Rectal smooth muscle tissue (tissue), 1 donor: ENCODE measurements around the gene CIB1.
A peak's percentile ranks its signal among the peaks of the same experiment; 100 is the strongest.

Experiments used
- H3K27ac ChIP-seq: one replicate; pipeline ENCODE4 v1.7.0; 2013; ENCODE audit warnings: low read depth, low read length, inconsistent platforms
- H3K27me3 ChIP-seq: one replicate; pipeline ENCODE4 v1.7.0; 2013; ENCODE audit warnings: low read length; ENCODE audit not compliant: control insufficient read depth, insufficient read depth
- H3K36me3 ChIP-seq: one replicate; pipeline ENCODE4 v1.7.0; 2013; ENCODE audit warnings: low read length; ENCODE audit not compliant: control insufficient read depth, insufficient read depth
- H3K4me1 ChIP-seq: one replicate; pipeline ENCODE4 v1.7.0; 2013; ENCODE audit warnings: low read length; ENCODE audit not compliant: control insufficient read depth, insufficient read depth
- H3K4me3 ChIP-seq: one replicate; pipeline ENCODE4 v1.7.0; 2013; ENCODE audit warnings: low read length
- H3K9ac ChIP-seq: one replicate; pipeline ENCODE4 v1.7.0; 2013; ENCODE audit warnings: low read length

The CIB1 gene

DNA sequence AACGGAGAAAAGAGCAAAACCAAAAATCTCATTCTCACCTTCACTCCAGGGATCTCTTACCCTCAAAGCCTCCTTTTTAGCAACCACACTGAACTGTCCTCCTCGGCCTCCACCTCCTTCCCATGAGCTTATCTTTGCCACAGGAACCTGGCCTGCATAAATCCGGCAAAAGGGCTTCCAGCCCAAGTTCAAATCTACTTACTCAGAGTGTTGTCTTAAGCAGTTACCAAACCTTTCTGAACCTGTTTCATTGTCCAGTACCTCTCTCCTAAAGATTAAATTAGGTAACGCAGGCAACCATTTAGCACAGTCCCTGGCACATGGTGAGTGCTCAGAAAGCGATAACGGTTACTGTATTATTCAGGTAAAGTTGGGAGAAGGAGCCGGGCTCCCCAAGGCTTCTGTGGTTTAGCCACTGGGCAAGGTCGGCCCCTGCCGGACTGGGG is 777 bp downstream of the CIB1 start:
- Histone ChIP-seq H3K27me3 (no peaks in the 10 kb centered on the region), H3K27ac (peak overlapping the region; percentile 88), H3K4me3 (peak overlapping the region; percentile 79), H3K4me1 (peaks cover 8% of the 10 kb centered on the region), H3K36me3 (peaks cover 19% of the 10 kb centered on the region), H3K9ac (no peak overlapping the region)

DNA sequence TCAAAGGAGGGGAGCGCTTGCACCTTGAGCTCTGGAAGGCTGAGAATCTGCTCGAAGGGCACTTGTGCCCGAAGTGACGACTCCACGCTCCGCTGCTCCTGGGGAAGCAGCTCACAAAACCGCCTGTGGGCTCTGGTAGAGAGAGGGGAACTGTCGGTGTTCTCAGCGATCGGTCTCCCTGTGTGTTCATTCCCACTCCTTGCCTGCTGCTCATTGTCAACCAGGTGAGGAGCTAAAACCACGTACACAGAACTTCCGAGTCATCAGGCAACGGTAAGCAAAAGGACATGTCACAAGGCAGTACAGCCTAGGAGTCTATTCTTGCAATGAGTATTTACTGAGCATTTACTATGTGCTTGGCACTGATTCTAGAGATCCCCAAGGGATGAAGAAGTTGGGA is 1.5 kb downstream of the CIB1 start:
- peak overlapping the region; percentile 20 for H3K27ac ChIP-seq

DNA sequence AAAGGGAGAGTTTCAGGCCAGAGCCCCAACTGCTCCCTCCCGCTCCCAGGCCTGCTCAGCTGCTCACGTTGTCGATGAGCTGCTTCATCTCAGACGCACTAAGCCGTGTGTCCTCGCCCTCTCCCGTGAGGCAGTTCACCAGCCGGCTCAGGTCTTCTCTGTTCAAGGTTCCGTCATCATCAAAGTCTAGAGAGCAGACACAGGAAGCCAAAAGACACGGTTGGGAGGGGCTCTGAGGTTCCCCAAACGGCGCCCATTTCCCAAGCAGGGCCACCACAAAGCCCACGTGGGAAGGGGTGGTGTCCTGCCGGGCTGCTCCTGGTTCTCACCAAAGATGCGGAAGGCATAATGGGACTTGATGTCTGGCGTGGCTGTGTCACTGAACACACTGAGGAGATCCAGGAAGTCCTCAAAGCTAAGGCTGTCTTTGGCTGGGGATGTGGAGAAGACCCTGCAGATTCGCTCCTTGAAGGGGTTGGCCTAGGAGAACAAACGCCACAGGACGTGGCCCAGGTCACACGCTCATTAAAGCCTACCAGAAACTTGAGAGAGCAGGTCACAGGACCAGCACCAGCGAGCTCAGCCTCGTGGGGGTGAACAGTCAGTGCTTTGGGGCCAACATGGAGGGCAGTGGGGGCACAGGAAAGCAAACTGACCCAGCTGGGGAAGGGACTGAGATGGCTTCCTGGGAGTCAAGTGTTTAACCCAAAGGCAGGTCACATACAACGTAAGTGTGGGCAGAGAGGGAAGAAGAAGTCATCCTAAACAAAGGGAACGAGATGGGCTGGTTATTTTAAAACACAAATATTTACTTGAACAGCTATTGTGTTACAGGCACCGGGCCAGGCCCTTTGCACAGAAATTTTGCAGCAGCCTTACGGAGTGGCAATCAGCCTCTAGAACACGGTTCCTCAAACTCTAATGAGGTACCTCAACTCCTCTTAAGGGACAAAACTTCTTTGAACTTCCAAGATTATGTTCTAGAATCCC is 2.4 kb downstream of the CIB1 start:
- Histone ChIP-seq H3K27me3 (no peaks in the 10 kb centered on the region), H3K27ac (peak overlapping the region; percentile 20), H3K4me1 (peaks cover 8% of the 10 kb centered on the region), H3K4me3 (no peak overlapping the region), H3K9ac (peak overlapping the region; percentile 32), H3K36me3 (peaks cover 24% of the 10 kb centered on the region)

More for the DNA sequence above, 1.5 kb downstream of the CIB1 start:
- peaks cover 8% of the 10 kb centered on the region for H3K4me1 ChIP-seq
- H3K27me3 ChIP-seq = no peaks in the 10 kb centered on the region
- H3K9ac ChIP-seq = no peak overlapping the region
- H3K36me3 ChIP-seq = peaks cover 24% of the 10 kb centered on the region
- peak overlapping the region; percentile 4 for H3K4me3 ChIP-seq

GRCh38 chr15:90230610-90231009 is 3.1 kb downstream of the CIB1 start:
- Histone ChIP-seq H3K4me1 (peaks cover 8% of the 10 kb centered on the region), H3K36me3 (peaks cover 26% of the 10 kb centered on the region), H3K4me3 (no peak overlapping the region), H3K9ac (peak overlapping the region; percentile 32), H3K27me3 (no peaks in the 10 kb centered on the region), H3K27ac (no peak overlapping the region)

DNA sequence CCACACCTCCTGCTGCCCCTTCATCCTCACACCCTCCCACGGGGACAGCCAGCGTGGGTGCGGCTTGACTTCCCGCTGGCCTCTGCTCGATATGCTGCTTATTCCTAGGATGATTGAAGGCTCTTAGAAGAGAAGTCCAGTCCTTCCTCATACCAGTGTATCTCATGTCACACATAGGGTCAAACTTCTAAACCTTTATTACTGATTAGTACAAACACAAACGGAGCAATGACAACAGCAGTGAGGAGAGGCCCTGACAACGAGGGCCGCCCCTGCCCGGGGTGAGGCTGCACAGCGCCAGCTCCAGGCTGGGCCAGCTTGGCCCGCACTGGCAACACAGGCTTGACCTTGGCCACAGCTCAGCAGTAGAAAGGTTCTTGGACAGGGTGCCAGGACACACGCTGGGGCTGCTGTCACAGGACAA is 3.7 kb downstream of the CIB1 start:
- Histone ChIP-seq H3K27ac (peak overlapping the region; percentile 38), H3K9ac (no peak overlapping the region), H3K27me3 (no peaks in the 10 kb centered on the region), H3K4me3 (no peak overlapping the region), H3K4me1 (peaks cover 8% of the 10 kb centered on the region), H3K36me3 (peaks cover 31% of the 10 kb centered on the region)

DNA sequence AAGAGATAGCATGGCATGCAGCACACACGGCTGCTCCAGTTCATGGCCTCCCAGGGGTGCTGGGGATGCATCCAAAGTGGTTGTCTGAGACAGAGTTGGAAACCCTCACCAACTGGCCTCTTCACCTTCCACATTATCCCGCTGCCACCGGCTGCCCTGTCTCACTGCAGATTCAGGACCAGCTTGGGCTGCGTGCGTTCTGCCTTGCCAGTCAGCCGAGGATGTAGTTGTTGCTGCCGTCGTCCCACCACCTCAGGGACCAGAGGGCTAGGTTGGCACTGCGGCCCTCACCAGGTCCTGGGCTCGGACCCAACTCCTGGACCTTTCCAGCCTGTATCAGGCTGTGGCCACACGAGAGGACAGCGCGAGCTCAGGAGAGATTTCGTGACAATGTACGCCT is 4.8 kb downstream of the CIB1 start:
- H3K36me3 ChIP-seq = peaks cover 41% of the 10 kb centered on the region

DNA sequence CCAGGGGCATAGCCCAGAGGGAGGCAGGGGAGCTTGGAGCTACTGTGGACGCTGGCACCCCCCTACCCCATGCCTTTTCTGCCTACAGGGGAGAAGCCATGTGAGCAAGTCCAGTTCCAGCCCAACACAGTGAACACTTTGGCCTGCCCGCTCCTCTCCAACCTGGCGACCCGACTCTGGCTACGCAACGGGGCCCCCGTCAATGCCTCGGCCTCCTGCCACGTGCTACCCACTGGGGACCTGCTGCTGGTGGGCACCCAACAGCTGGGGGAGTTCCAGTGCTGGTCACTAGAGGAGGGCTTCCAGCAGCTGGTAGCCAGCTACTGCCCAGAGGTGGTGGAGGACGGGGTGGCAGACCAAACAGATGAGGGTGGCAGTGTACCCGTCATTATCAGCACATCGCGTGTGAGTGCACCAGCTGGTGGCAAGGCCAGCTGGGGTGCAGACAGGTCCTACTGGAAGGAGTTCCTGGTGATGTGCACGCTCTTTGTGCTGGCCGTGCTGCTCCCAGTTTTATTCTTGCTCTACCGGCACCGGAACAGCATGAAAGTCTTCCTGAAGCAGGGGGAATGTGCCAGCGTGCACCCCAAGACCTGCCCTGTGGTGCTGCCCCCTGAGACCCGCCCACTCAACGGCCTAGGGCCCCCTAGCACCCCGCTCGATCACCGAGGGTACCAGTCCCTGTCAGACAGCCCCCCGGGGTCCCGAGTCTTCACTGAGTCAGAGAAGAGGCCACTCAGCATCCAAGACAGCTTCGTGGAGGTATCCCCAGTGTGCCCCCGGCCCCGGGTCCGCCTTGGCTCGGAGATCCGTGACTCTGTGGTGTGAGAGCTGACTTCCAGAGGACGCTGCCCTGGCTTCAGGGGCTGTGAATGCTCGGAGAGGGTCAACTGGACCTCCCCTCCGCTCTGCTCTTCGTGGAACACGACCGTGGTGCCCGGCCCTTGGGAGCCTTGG is 5.6 kb downstream of the CIB1 start:
- H3K27me3 ChIP-seq = no peaks in the 10 kb centered on the region
- H3K9ac ChIP-seq = no peak overlapping the region
- H3K4me1 ChIP-seq = peaks cover 4% of the 10 kb centered on the region
- H3K27ac ChIP-seq = peak overlapping the region; percentile 70
- H3K4me3 ChIP-seq = no peak overlapping the region
- peaks cover 49% of the 10 kb centered on the region for H3K36me3 ChIP-seq

More for the DNA sequence above, 4.8 kb downstream of the CIB1 start:
- peak overlapping the region; percentile 53 for H3K27ac ChIP-seq
- no peak overlapping the region for H3K4me3 ChIP-seq
- H3K4me1 ChIP-seq = peaks cover 4% of the 10 kb centered on the region
- no peak overlapping the region for H3K9ac ChIP-seq
- no peaks in the 10 kb centered on the region for H3K27me3 ChIP-seq

DNA sequence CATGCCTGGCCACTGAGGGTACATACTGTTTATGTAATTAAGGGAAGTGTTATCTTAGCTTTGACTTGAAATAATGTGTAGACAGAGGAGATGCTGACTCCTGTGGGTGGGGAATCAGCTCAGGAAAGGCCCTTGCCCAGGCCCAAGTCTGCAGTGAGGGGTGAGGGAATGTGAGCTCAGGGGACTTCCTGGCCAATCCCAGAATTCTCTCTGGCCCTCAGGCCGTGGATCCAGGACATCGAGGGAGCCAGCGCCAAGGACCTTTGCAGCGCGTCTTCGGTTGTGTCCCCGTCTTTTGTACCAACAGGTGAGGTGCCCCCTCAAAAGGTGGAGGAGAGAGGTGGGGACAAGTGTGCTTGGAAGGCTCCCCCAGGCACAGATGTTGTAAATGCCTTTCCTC is 6.4 kb downstream of the CIB1 start:
- Histone ChIP-seq H3K36me3 (peaks cover 49% of the 10 kb centered on the region), H3K27ac (no peak overlapping the region), H3K4me1 (no peaks in the 10 kb centered on the region), H3K9ac (no peak overlapping the region), H3K4me3 (no peak overlapping the region), H3K27me3 (no peaks in the 10 kb centered on the region)

- Histone ChIP-seq H3K27ac (no peak overlapping the region), H3K9ac (no peak overlapping the region), H3K4me3 (no peak overlapping the region), H3K4me1 (peaks cover 8% of the 10 kb centered on the region), H3K27me3 (no peaks in the 10 kb centered on the region), H3K36me3 (peaks cover 56% of the 10 kb centered on the region)
These were observed 8.1 kb downstream of the CIB1 start for GRCh38 chr15:90225504-90226234.

DNA sequence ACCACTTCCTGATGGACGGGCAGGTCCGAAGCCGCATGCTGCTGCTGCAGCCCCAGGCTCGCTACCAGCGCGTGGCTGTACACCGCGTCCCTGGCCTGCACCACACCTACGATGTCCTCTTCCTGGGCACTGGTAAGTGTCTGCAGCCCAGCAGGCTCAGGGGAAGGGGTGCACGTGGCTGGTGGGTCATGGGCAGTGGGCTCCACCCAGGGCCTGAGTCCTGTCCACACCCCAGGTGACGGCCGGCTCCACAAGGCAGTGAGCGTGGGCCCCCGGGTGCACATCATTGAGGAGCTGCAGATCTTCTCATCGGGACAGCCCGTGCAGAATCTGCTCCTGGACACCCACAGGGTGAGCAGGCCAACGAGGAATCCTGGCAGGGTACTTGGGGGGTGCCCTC is 8.7 kb downstream of the CIB1 start:
- Histone ChIP-seq H3K36me3 (peaks cover 56% of the 10 kb centered on the region), H3K27ac (no peak overlapping the region), H3K4me3 (no peak overlapping the region), H3K27me3 (no peaks in the 10 kb centered on the region), H3K9ac (no peak overlapping the region), H3K4me1 (peaks cover 9% of the 10 kb centered on the region)

- peaks cover 49% of the 10 kb centered on the region for H3K36me3 ChIP-seq
- no peak overlapping the region for H3K9ac ChIP-seq
- no peak overlapping the region for H3K4me3 ChIP-seq
- H3K27me3 ChIP-seq = no peaks in the 10 kb centered on the region
- peaks cover 12% of the 10 kb centered on the region for H3K4me1 ChIP-seq
- no peak overlapping the region for H3K27ac ChIP-seq
These were observed 10.1 kb downstream of the CIB1 start for GRCh38 chr15:90223441-90224165.
